HG03442 (cell line): Measurements from ENCODE around the gene NKTR.
"Not testable (repeated sequence)": the region's sequence is repeated elsewhere in the genome, so short reads cannot be mapped to it uniquely, and the experiment has no call there.

Source experiments
- ATAC-seq: cut with Tn5 transposase; IDR thresholded peaks from one replicate; pipeline ENCODE4 v1.9.1; 2021; ENCODE audit warnings: mild to moderate bottlenecking, moderate library complexity; ENCODE audit not compliant: unreplicated experiment

Gene NKTR

DNA sequence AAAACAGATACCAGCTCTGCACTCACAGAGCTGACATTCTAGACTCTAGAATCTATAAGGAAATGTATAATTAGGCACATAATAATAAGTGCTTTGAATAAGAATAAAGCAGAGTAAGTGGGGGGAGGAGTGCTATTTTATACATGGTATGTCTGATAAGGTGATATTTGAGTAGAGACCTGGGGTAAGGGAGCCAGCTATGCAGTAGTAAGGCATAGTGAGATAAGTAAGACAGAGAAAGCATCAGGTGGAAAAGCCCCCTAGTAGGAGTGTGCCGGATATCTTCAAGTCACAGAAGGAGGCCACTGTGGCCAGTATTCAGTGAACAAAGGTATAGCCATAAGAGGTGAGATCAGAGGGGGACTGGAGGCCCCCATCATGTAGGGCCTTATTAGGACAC lies 6.9 kb upstream of the NKTR start:
- ATAC-seq, result no peak

GRCh38 chr3:42595682-42596081 lies 4.8 kb upstream of the NKTR start:
- ATAC-seq, result no peak

- ATAC-seq, result not testable (repeated sequence)
These were observed 3.4 kb upstream of the NKTR start for GRCh38 chr3:42597098-42597497.

- no peak for ATAC-seq
These were observed 631 bp downstream of the NKTR start for GRCh38 chr3:42600958-42601675.

DNA sequence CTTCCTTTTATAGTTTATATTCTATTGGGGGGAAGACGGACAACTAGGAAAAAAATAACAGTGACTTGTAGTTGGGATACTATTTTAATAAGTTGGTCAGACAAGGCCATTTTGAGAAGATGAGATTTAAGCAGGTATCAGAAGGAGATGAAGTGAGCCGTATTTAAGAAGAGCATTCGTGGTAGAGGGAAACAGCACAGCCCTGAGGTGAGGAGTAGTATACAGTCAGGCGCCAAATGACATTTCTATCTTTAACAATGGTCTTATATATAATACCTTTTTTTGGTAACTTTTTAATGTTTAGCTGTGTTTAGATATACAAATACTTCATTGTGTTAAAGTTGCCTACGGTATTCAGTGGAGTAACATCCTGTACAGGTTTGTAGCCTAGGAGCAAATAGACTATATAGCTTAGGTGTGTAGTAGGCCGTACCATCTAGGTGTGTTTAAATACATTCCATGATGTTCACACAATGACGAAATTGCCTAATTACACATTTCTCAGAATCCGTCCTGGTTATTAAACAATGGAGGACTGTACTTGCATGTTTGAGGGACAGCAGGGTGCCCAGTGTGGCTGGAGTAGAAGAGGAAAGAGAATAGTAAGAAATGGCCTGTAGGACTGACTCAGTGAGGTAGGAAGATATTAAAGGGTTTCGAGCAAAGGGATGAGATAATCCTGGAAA lies 1.6 kb downstream of the NKTR start:
- no peak for ATAC-seq

GRCh38 chr3:42602961-42603360 lies 2.5 kb downstream of the NKTR start:
- no peak for ATAC-seq

DNA sequence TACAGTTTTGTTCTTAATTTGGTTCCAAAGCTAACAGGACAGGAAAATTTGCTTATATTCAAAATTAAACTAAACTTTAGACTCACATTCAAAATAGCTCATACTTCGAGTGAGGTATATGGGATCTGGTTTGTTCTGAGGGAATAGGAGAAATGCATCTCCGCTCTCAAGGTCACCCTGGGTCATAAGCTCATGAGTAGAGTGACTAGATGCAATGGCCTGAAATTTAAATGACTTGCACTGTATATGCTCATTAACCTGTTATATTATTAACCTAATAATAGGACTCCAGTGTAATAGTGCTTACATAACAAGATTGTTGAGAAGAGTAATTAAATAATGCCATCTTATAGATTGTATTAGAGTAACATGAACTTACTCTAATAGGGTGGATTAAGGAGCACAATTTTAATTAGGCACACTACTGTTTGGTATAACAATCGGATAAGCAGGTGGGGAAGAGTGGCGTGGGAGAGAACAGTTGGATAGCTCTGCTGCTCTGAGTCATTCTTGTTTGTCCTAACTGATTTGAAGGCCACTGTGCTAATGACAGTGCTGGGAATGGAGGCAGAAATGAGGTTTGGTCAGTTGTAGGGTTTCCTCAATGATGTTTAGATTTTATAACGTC lies 5.2 kb downstream of the NKTR start:
- no peak for ATAC-seq

- no peak for ATAC-seq
These were observed 8.1 kb downstream of the NKTR start for GRCh38 chr3:42608581-42608980.

DNA sequence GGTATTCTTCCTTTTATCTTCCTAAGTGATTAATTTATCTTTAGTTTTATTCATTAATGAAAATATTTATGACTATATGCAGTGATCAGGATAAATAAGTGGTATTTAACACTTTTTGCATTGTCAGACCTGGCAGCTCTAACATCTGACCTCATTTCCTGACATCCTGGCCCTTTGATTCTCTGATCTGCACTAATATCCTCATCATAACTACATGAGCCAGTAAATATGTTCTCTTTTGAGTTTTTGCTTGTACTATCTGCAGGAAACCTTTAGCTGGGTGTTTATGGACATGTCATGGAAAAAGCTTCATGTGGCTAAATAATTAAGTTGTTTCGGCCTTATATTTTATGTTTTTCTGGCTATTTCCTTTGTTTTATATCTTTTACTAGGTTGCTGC lies 10.5 kb downstream of the NKTR start:
- no peak for ATAC-seq

DNA sequence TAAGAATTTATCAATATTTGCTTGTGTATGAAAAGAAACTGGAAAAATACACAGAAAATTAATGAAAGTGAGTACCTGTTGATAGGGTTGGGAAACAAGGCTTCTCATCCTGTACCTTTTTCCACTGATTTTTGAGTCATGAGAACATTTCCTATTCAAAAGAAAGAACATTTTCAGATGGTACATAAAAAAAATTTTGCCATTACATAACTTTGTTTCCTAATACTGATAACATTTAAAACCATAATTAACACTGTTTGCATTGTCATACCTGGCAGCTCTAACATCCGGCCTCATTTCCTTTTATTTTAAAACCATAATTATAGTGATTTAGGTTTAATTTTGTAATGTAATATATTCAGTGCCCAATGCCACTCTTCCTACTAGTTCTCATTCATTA lies 11.7 kb downstream of the NKTR start:
- ATAC-seq, result no peak

DNA sequence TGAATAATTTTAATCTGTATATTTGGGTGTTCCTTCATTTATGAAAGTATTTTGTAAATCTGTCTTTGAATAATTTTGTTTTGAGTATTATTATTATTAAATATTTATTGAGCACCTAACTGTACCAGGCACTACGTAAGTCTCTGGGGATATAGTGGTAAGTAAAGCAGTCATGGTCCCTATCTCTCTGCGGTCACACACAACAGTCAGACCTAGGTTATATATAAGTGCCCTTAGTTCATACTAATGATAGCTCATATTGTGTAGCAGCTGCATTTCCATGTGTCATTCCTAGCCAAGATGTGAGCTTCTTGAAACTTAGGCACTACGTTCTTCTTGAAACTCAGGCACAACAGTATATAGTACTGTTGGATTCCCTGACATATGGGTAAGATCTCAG lies 12.4 kb downstream of the NKTR start:
- ATAC-seq, result peak; percentile 84

DNA sequence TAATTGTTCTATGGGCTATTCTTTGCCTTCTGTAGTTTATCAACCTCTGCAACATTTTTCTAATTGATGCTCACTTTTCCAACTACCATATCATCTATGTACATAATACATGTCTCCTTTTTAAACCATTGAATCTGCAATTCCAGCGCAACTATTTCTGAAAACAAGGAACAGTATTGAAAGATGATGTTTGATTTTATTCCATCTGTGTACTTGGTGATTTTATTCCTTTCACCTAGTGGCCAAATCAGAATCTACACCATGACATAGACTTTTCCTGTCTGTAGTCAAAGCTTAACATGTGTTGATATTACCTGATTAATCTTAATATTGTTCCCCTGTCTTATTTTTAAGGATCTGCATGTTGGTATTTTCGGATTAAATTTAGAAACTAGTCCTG lies 13.0 kb downstream of the NKTR start:
- ATAC-seq, result no peak

GRCh38 chr3:42631620-42632019 lies 31.1 kb downstream of the NKTR start:
- ATAC-seq, result no peak

DNA sequence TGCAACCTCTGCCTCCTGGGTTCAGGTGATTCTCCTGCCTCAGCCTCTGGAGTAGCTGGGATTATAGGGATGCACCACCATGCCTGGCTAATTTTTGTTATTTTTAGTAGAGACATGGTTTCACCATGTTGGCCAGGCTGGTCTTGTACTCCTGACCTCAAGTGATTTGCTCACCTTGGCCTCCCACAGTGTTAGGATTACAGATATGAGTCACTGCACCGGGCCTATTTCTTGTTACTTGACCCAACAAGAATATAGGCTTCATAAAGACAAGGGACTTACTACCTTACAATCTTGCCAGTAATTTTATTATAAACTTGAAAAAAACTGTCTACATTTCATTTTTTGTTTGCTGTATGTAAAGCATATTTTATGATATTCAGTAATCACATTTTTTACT lies 31.7 kb downstream of the NKTR start:
- ATAC-seq, result no peak

DNA sequence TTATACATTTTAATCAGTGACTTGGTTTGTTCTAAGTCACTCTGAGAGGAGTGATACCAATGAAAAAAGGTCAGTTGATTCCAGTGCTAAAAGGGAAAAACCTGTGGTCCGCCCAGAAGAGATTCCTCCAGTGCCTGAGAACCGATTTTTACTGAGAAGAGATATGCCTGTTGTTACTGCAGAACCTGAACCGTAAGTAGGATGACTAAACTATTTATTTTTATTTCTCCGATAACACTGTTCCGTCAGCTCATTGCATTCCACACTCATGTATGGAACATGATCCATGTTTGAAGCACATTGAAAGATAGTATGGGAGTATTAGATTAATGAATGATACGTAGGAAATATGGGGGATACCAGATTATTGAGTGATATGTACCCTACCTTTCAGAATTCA lies 33.1 kb downstream of the NKTR start:
- no peak for ATAC-seq

GRCh38 chr3:42635111-42635510 lies 34.6 kb downstream of the NKTR start:
- peak; percentile 56 for ATAC-seq

DNA sequence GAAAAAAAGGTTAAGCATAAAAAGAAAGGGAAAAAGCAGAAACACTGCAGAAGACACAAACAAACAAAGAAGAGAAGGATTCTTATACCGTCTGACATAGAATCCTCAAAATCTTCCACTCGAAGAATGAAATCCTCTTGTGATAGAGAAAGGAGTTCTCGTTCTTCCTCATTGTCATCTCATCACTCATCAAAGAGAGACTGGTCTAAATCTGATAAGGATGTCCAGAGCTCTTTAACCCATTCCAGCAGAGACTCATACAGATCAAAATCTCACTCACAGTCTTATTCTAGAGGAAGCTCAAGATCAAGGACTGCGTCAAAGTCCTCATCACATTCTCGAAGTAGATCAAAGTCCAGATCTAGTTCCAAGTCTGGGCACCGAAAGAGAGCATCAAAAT lies 36.5 kb downstream of the NKTR start:
- ATAC-seq, result no peak

DNA sequence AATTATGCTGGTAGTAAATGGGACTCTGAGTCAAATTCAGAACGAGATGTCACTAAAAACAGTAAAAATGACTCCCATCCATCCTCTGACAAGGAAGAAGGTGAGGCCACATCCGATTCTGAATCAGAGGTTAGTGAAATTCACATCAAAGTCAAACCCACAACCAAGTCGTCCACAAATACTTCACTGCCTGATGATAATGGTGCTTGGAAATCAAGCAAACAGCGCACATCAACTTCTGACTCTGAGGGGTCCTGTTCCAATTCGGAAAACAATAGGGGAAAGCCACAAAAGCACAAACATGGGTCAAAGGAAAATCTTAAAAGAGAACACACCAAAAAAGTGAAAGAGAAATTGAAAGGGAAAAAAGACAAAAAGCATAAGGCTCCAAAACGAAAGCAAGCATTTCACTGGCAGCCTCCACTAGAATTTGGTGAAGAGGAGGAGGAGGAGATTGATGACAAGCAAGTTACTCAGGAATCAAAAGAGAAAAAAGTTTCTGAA lies 37.9 kb downstream of the NKTR start:
- no peak for ATAC-seq

GRCh38 chr3:42639192-42639591 lies 38.7 kb downstream of the NKTR start:
- ATAC-seq, result no peak

DNA sequence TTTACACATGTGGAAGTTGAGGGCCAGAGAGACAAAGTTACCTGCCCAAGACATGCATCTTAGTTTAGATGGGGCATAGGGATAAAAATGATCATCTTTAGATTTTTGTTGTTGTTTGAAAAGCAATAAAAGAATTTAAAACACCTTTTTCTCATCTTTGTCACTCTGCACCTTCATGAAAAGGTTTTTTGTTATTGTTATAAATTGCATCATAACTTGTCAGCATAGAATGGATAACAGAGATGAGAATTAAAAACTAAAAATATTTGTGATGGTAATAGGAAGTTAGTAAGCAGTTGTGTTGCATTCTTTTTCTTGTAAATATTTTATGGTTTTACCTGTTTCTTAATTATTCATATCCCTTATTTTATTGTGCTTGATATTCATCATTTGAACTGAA lies 39.6 kb downstream of the NKTR start:
- no peak for ATAC-seq

DNA sequence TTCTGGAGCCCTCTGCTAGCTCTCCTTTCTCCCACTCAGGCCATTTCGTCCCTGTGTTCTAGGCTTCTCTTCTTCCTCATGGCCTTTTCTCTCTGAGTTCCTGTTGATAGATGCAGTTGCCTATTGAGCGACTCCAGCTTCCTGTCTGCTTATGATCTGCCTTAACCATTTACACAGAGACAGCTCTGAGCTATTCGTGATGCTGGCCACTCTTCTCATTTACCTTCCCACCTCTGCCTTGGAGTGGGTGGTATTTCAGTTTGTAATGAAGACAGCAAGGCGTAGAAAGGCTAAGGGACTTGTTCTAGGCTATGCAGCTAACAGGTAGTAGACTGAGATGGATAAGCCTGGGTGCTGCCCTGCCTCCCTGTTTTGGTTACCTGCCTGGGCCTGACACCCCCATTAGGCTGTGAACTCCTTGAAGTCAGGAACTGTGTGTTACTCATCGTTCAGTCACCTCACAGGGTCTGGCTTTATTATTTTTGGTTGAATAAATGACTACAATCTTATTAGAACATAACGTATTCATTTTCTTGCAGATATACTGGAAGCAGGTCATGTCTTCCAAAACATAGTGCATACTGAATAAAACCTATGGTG lies 40.4 kb downstream of the NKTR start:
- no peak for ATAC-seq
